ENCODE results near the gene TBC1D9. TPM values are rescaled to one million over a fixed set of nuclear protein-coding genes. Genes with fewer than 3 reads are reported as not detected.

TBC1D9 gene
- total RNA-seq, 2 experiments from 2014 or later: 0.20 to 0.33 TPM

GRCh38 chr4:140604544-140604943 lies 151.6 kb downstream of the TBC1D9 start:
- Histone ChIP-seq H3K4me3 (ENCODE audit: low read length) (no peak overlapping the region), H3K9me3 (ENCODE audit: control insufficient read depth in 1 of 2, insufficient read depth in 1 of 2, low read length in 2 of 2) (no peaks in the 10 kb centered on the region), H3K27ac (ENCODE audit: low read depth in 1 of 2, low read length in 2 of 2) (no peak overlapping the region), H3K4me1 (ENCODE audit: insufficient read depth, low read length) (no peaks in the 10 kb centered on the region), H3K27me3 (ENCODE audit: control insufficient read depth in 1 of 2, insufficient read depth in 2 of 2, low read length in 2 of 2) (peaks cover 0 to 3% of the 10 kb centered on the region in 2 experiments), H3K36me3 (ENCODE audit: insufficient read depth, low read length) (no peaks in the 10 kb centered on the region)
- Mint-ChIP-seq H3K9me3 (no peaks in the 10 kb centered on the region), H3K27ac (no peak overlapping the region), H3K36me3 (ENCODE audit: low read depth) (no peaks in the 10 kb centered on the region), H3K27me3 (peaks cover 12% of the 10 kb centered on the region), H3K4me1 (ENCODE audit: low read depth) (no peaks in the 10 kb centered on the region), H3K4me3 (no peak overlapping the region)
- TF ChIP-seq CTCF (IDR thresholded peaks at IDR 0.05): no peak
- ATAC-seq (ENCODE audit: poor library complexity) (no peak), DNase-seq (no peak)
- intact Hi-C loops (cut with DNase I, micrococcal nuclease): no loop called here
- POLR2A ChIA-PET: no interaction called here
- CTCF ChIA-PET: no interaction called here

GRCh38 chr4:140603286-140603685 lies 152.9 kb downstream of the TBC1D9 start:
- Mint-ChIP-seq H3K27ac (no peak overlapping the region), H3K27me3 (peaks cover 12% of the 10 kb centered on the region), H3K36me3 (ENCODE audit: low read depth) (no peaks in the 10 kb centered on the region), H3K9me3 (no peaks in the 10 kb centered on the region), H3K4me1 (ENCODE audit: low read depth) (no peaks in the 10 kb centered on the region), H3K4me3 (no peak overlapping the region)
- no peaks in the 10 kb centered on the region for H3K36me3 ChIP-seq (ENCODE audit: insufficient read depth, low read length)
- H3K27ac ChIP-seq (ENCODE audit: low read depth in 1 of 2, low read length in 2 of 2): no peak overlapping the region
- no peaks in the 10 kb centered on the region for H3K9me3 ChIP-seq (ENCODE audit: control insufficient read depth in 1 of 2, insufficient read depth in 1 of 2, low read length in 2 of 2)
- no peak for TF ChIP-seq CTCF (IDR thresholded peaks at IDR 0.05)
- intact Hi-C loops (cut with DNase I, micrococcal nuclease): no loop called here
- no peak for DNase-seq
- POLR2A ChIA-PET: no interaction called here
- ATAC-seq (ENCODE audit: poor library complexity): no peak
- peaks cover 0 to 3% of the 10 kb centered on the region in 2 experiments for H3K27me3 ChIP-seq (ENCODE audit: control insufficient read depth in 1 of 2, insufficient read depth in 2 of 2, low read length in 2 of 2)
- H3K4me3 ChIP-seq (ENCODE audit: low read length): no peak overlapping the region
- H3K4me1 ChIP-seq (ENCODE audit: insufficient read depth, low read length): no peaks in the 10 kb centered on the region
- CTCF ChIA-PET: no interaction called here

- peaks cover 10% of the 10 kb centered on the region for H3K27me3 Mint-ChIP-seq
- H3K4me3 Mint-ChIP-seq: no peak overlapping the region
- no peaks in the 10 kb centered on the region for H3K36me3 Mint-ChIP-seq (ENCODE audit: low read depth)
- ChIA-PET POLR2A (no interaction called here), CTCF (no interaction called here)
- no peak overlapping the region for H3K4me3 ChIP-seq (ENCODE audit: low read length)
- intact Hi-C loops (cut with DNase I, micrococcal nuclease): no loop called here
- H3K27ac ChIP-seq (ENCODE audit: low read depth in 1 of 2, low read length in 2 of 2): no peak overlapping the region
- DNase-seq (no peak), ATAC-seq (ENCODE audit: poor library complexity) (no peak)
- H3K27me3 ChIP-seq (ENCODE audit: control insufficient read depth in 1 of 2, insufficient read depth in 2 of 2, low read length in 2 of 2): peaks cover 0 to 3% of the 10 kb centered on the region in 2 experiments
- H3K36me3 ChIP-seq (ENCODE audit: insufficient read depth, low read length): no peaks in the 10 kb centered on the region
- TF ChIP-seq CTCF (IDR thresholded peaks at IDR 0.05): no peak
- no peaks in the 10 kb centered on the region for H3K9me3 ChIP-seq (ENCODE audit: control insufficient read depth in 1 of 2, insufficient read depth in 1 of 2, low read length in 2 of 2)
- H3K4me1 ChIP-seq (ENCODE audit: insufficient read depth, low read length): no peaks in the 10 kb centered on the region
- no peak overlapping the region for H3K27ac Mint-ChIP-seq
- no peaks in the 10 kb centered on the region for H3K4me1 Mint-ChIP-seq (ENCODE audit: low read depth)
- H3K9me3 Mint-ChIP-seq: no peaks in the 10 kb centered on the region
Observed at GRCh38 chr4:140602714-140603113, 153.5 kb downstream of the TBC1D9 start.

Measured in CD4-positive, alpha-beta T cell (primary cell).